Measurements from ENCODE around the gene MCM3AP. TPM values are rescaled to one million over a fixed set of nuclear protein-coding genes. Genes with fewer than 3 reads are reported as not detected.

Gene MCM3AP
- 10 to 100 TPM; 44.9 to 58.1 TPM for total RNA-seq
- 10 to 100 TPM; 15.5 to 22.1 TPM for polyA plus RNA-seq

GRCh38 chr21:46285206-46285661 is at the start of gene MCM3AP:
Gene MCM3AP, minus strand, starts transcription at chr21:46285611. Its CDS starts 325 bp downstream, at chr21:46285286.
- peaks cover 10 to 34% (median 31%) of the 10 kb centered on the region in 4 donors for H3K4me1 ChIP-seq (ENCODE audit: control insufficient read depth in 4 of 4, insufficient read depth in 4 of 4, low read length in 3 of 4)

GRCh38 chr21:46334351-46335140 is 49.1 kb upstream of the MCM3AP start:
- Histone ChIP-seq H3K9ac (ENCODE audit: low read depth in 1 of 2, low read length in 2 of 2) (no peak overlapping the region), H3K4me3 (ENCODE audit: low read depth in 1 of 3, low read length in 3 of 3) (no peak overlapping the region), H3K9me3 (ENCODE audit: control insufficient read depth in 4 of 4, low read length in 3 of 4) (no peaks in the 10 kb centered on the region), H3K36me3 (ENCODE audit: control insufficient read depth in 4 of 4, insufficient read depth in 3 of 4, low read depth in 1 of 4, low read length in 3 of 4) (peaks cover 6 to 29% (median 16%) of the 10 kb centered on the region in 4 donors), H3K27ac (ENCODE audit: low read depth in 1 of 2, low read length in 2 of 2) (no peak overlapping the region), H3K27me3 (ENCODE audit: control insufficient read depth in 4 of 4, insufficient read depth in 4 of 4, low read length in 3 of 4) (no peaks in the 10 kb centered on the region), H3K4me1 (ENCODE audit: control insufficient read depth in 4 of 4, insufficient read depth in 4 of 4, low read length in 3 of 4) (no peaks in the 10 kb centered on the region)
- DNase-seq (ENCODE audit: low spot score) = no peak
- TF ChIP-seq ATF3 (IDR thresholded peaks at IDR 0.05) = no peak
- TF ChIP-seq TAF1 (conservative IDR thresholded peaks at IDR 0.05) = no peak
- TF ChIP-seq FOXA1 (IDR thresholded peaks at IDR 0.05) = no peak
- no peak for TF ChIP-seq HNF4A (conservative IDR thresholded peaks at IDR 0.05)
- TF ChIP-seq EGR1 (IDR thresholded peaks at IDR 0.05; ENCODE audit: low read depth in 2 of 2) = no peak
- 94% methylated on average over 12 of the region's 12 CpGs for WGBS

More at GRCh38 chr21:46285206-46285661, at the start of gene MCM3AP:
- peak within 1 kb of the TSS; percentile 92 to 96 (median 95) for H3K4me3 ChIP-seq (ENCODE audit: low read depth in 1 of 3, low read length in 3 of 3)
- peak within 1 kb of the TSS; percentile 81 to 94 for H3K9ac ChIP-seq (ENCODE audit: low read depth in 1 of 2, low read length in 2 of 2)
- no peaks in the 10 kb centered on the region for H3K9me3 ChIP-seq (ENCODE audit: control insufficient read depth in 4 of 4, low read length in 3 of 4)
- H3K27me3 ChIP-seq (ENCODE audit: control insufficient read depth in 4 of 4, insufficient read depth in 4 of 4, low read length in 3 of 4) = no peaks in the 10 kb centered on the region
- no peak for DNase-seq (ENCODE audit: low spot score)
- H3K27ac ChIP-seq (ENCODE audit: low read depth in 1 of 2, low read length in 2 of 2) = peak within 1 kb of the TSS; percentile 96
- WGBS = 40% methylated on average over 6 of the region's 6 CpGs
- peaks cover 4 to 7% (median 7%) of the 10 kb centered on the region in 4 donors for H3K36me3 ChIP-seq (ENCODE audit: control insufficient read depth in 4 of 4, insufficient read depth in 3 of 4, low read depth in 1 of 4, low read length in 3 of 4)
- TF ChIP-seq TAF1 (conservative IDR thresholded peaks at IDR 0.05) (no peak), NR2F2 (IDR thresholded peaks at IDR 0.05) (no peak), REST (IDR thresholded peaks at IDR 0.05) (no peak)

- Histone ChIP-seq H3K27me3 (ENCODE audit: control insufficient read depth in 4 of 4, insufficient read depth in 4 of 4, low read length in 3 of 4) (no peaks in the 10 kb centered on the region), H3K9ac (ENCODE audit: low read depth in 1 of 2, low read length in 2 of 2) (no peak overlapping the region), H3K36me3 (ENCODE audit: control insufficient read depth in 4 of 4, insufficient read depth in 3 of 4, low read depth in 1 of 4, low read length in 3 of 4) (peaks cover 2 to 14% (median 8%) of the 10 kb centered on the region in 4 donors), H3K9me3 (ENCODE audit: control insufficient read depth in 4 of 4, low read length in 3 of 4) (no peaks in the 10 kb centered on the region), H3K4me3 (ENCODE audit: low read depth in 1 of 3, low read length in 3 of 3) (no peak overlapping the region), H3K4me1 (ENCODE audit: control insufficient read depth in 4 of 4, insufficient read depth in 4 of 4, low read length in 3 of 4) (peaks cover 0 to 11% (median 6%) of the 10 kb centered on the region in 4 donors), H3K27ac (ENCODE audit: low read depth in 1 of 2, low read length in 2 of 2) (no peak overlapping the region)
- no peak for DNase-seq (ENCODE audit: low spot score)
- no peak for TF ChIP-seq YY1 (IDR thresholded peaks at IDR 0.05)
- no peak for TF ChIP-seq EGR1 (IDR thresholded peaks at IDR 0.05; ENCODE audit: low read depth in 2 of 2)
- no peak for TF ChIP-seq MAX (IDR thresholded peaks at IDR 0.05)
- no peak for TF ChIP-seq HNF4A (conservative IDR thresholded peaks at IDR 0.05)
- TF ChIP-seq RAD21 (IDR thresholded peaks at IDR 0.05) = no peak
- no peak for TF ChIP-seq GABPA (IDR thresholded peaks at IDR 0.05 in 1 of 2, conservative IDR thresholded peaks at IDR 0.05 in 1 of 2)
- no peak for TF ChIP-seq FOXA2 (IDR thresholded peaks at IDR 0.05)
- TF ChIP-seq SP1 (IDR thresholded peaks at IDR 0.05) = no peak
- no peak for TF ChIP-seq FOXA1 (IDR thresholded peaks at IDR 0.05)
- TF ChIP-seq ZBTB33 (IDR thresholded peaks at IDR 0.05) = no peak
- TF ChIP-seq NR2F2 (IDR thresholded peaks at IDR 0.05) = no peak
- no peak for TF ChIP-seq CTCF (IDR thresholded peaks at IDR 0.05; ENCODE audit: low read depth, low read length, missing input control)
- WGBS = 96% methylated on average over 2 of the region's 2 CpGs
Observed at GRCh38 chr21:46329796-46330195, 44.4 kb upstream of the MCM3AP start.

All from liver (tissue), 9 donors.